Measurements from ENCODE around the gene PARK7.

Gene PARK7

GRCh38 chr1:8015036-8015808 lies 53.7 kb downstream of the PARK7 start:
- no peak overlapping the region for H3K4me3 ChIP-seq (ENCODE audit: low read length)
- TF ChIP-seq ZNF274 (IDR thresholded peaks at IDR 0.05; ENCODE audit: low read depth, low read length) = no peak

DNA sequence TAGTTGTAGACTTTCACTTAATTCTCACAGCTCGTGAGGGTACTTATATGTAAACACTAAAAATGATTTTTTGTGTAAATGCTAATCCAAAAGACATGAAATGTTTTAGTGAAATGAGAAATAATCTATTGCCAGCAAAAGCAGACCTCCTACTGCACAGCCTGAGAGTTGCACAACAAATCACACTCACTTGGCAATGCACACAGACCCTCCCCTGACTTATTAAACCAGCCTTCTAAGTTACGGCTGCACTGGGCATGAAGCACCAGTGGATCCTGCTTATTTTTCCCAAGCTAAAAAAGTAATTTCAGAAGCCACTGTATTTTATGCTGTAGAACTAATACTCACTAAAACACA lies 54.3 kb downstream of the PARK7 start:
- no peak for TF ChIP-seq ZNF274 (IDR thresholded peaks at IDR 0.05; ENCODE audit: low read depth, low read length)
- H3K4me3 ChIP-seq (ENCODE audit: low read length) = no peak overlapping the region

DNA sequence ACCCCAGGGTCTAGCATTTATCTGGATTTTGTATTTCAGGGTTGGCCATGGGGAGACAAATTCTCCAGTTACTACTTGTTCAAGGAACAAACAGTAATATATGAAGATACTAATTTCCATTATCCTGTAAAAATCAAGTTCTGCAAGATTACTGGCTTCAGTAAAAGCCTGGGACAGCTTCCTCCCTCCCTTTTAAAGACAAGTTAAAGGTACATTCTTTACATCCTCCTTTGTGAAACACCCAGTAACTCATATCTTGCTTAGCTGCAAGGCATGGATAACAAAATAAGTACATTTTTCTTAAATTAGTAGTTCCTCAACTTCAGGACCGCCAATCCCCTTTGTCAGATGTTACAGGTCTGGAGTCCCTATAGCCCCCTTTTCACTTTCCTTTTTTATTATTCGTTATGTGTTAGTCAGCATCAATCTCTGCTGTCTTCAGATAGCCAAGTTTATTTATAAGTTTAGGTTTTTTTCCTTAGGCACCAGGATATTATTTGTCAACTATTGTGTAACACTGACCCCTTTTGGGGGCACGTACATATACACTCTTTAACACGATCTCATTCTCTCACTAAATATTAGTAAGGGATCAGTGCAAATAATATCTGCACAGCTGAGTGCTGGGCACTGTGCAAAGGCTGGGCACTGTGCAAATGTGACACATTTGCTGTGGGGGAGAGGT lies 54.8 kb downstream of the PARK7 start:
- H3K4me3 ChIP-seq (ENCODE audit: low read length) = no peak overlapping the region
- TF ChIP-seq ZNF274 (IDR thresholded peaks at IDR 0.05; ENCODE audit: low read depth, low read length) = no peak

DNA sequence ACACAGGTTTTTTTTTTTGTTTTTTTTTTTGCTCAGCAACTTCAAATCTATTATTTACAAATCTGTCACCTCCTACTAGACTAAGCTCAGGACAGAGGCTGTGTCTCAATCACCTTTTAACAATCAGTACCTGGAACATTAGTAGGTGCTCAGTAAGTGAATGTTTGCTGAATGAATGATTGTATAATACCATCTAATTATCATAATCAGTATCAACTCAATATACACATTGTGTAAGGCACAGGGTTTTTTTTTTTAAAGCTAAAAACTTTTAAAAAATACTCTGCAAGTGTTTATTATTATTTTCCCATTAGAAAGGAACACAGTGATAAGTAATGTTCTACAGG lies 55.4 kb downstream of the PARK7 start:
- no peak for TF ChIP-seq ZNF274 (IDR thresholded peaks at IDR 0.05; ENCODE audit: low read depth, low read length)
- H3K4me3 ChIP-seq (ENCODE audit: low read length) = no peak overlapping the region

- no peak overlapping the region for H3K4me3 ChIP-seq (ENCODE audit: low read length)
- TF ChIP-seq ZNF274 (IDR thresholded peaks at IDR 0.05; ENCODE audit: low read depth, low read length) = no peak
Measured at GRCh38 chr1:8017495-8018197, 56.1 kb downstream of the PARK7 start.

DNA sequence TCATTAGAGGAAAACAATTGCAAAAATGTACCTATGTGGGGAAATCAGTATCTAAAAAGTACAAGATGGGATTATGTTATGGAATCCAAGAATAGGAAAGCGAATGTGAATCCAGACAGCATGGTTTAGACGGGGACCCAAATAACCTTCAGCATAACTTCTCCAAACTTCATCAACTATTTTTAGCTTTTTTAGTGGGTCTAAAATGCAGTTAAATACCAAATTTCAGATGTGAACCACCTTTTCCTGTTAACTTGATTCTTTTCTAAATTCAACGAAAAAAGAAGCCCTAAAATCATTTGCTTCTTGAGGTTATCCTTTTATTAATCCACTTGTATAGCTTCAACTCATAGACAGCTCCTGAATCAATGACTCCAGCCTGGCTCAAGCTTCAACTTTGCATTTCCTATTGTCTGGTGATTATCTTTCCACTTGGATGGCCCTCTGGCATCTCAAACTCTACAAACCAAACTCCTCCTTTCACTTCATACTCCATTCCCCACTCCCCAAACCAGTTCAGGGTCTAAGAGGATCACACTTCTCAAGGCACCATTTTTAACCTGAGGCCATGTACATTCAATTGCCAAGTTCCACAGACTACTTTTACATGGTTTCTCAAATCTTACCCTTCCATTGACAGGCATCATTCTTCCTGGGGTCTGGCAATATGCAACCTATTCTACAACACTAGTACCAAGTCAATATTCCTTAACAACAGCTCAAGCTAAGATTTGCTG lies 57.1 kb downstream of the PARK7 start:
- no peak for TF ChIP-seq ZNF274 (IDR thresholded peaks at IDR 0.05; ENCODE audit: low read depth, low read length)
- H3K4me3 ChIP-seq (ENCODE audit: low read length) = no peak overlapping the region

DNA sequence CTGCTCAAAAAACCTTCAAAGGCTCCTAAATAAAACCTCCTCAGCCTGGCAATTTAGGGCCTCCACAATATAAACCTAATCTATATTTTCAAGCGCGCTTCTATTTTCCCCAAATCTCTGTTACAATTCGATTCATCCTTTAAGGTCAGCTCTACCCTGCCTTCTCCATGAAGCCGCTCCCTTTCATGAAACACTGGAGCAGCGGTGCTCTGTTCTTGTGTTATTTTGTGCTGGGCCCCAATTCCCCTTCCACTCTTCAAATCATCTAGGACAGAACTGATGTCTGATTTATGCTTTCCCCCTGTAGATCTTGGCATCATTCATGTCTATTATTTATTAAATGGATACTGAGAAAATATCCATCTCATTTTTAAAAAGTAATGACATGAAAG lies 57.7 kb downstream of the PARK7 start:
- TF ChIP-seq ZNF274 (IDR thresholded peaks at IDR 0.05; ENCODE audit: low read depth, low read length) = no peak
- H3K4me3 ChIP-seq (ENCODE audit: low read length) = no peak overlapping the region

- no peak overlapping the region for H3K4me3 ChIP-seq (ENCODE audit: low read length)
Measured at GRCh38 chr1:8020032-8020431, 58.5 kb downstream of the PARK7 start.

GRCh38 chr1:8021676-8022266 lies 60.3 kb downstream of the PARK7 start:
- TF ChIP-seq ZNF274 (IDR thresholded peaks at IDR 0.05; ENCODE audit: low read depth, low read length) = no peak
- no peak overlapping the region for H3K4me3 ChIP-seq (ENCODE audit: low read length)

More at GRCh38 chr1:8020032-8020431, 58.5 kb downstream of the PARK7 start:
- no peak for TF ChIP-seq ZNF274 (IDR thresholded peaks at IDR 0.05; ENCODE audit: low read depth, low read length)

GRCh38 chr1:8022395-8023286 lies 61.1 kb downstream of the PARK7 start:
- TF ChIP-seq ZNF274 (IDR thresholded peaks at IDR 0.05; ENCODE audit: low read depth, low read length) = no peak
- no peak overlapping the region for H3K4me3 ChIP-seq (ENCODE audit: low read length)

GRCh38 chr1:8023287-8023994 lies 61.9 kb downstream of the PARK7 start:
- H3K4me3 ChIP-seq (ENCODE audit: low read length) = no peak overlapping the region
- TF ChIP-seq ZNF274 (IDR thresholded peaks at IDR 0.05; ENCODE audit: low read depth, low read length) = no peak

- TF ChIP-seq ZNF274 (IDR thresholded peaks at IDR 0.05; ENCODE audit: low read depth, low read length) = no peak
- H3K4me3 ChIP-seq (ENCODE audit: low read length) = no peak overlapping the region
Measured at GRCh38 chr1:8023995-8024313, 62.4 kb downstream of the PARK7 start.

- TF ChIP-seq ZNF274 (IDR thresholded peaks at IDR 0.05; ENCODE audit: low read depth, low read length) = no peak
- H3K4me3 ChIP-seq (ENCODE audit: low read length) = no peak overlapping the region
Measured at GRCh38 chr1:8024329-8024728, 62.8 kb downstream of the PARK7 start.

Data from GM08714 (cell line).